Measurements from ENCODE around the gene NUP205. TPM values are rescaled to one million over a fixed set of nuclear protein-coding genes. Genes with fewer than 3 reads are reported as not detected.

The NUP205 gene
- total and polyA plus RNA-seq, 9 donors = 19.5 to 51.5 (median 38.7) TPM

DNA sequence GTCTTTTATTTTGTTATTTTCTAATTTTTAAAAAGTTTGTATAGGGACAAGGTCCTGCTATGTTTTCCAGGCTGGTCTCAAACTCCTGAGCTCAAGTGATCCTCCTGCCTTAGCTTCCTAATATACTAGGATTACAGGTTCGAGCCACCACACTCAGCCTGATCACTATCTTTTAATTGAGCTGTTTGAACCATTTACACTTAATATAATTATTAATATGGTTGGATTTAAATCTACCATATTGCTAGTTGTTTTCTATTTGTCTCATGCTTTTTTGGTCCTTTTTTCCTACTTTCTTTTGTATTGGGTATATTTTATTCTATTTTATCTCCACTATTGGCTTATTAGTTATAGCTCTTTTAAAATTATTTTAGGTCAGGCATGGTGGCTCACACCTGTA, 34.6 kb upstream of the NUP205 start:
- intact Hi-C loops (cut with DNase I) = no loop called here
- H3K27ac ChIP-seq = no peak overlapping the region
- H3K4me1 ChIP-seq (ENCODE audit: insufficient read depth) = no peaks in the 10 kb centered on the region
- TF ChIP-seq EP300 (IDR thresholded peaks at IDR 0.05) (no peak), CTCF (IDR thresholded peaks at IDR 0.05) (no peak), POLR2A (IDR thresholded peaks at IDR 0.05) (no peak)
- 94 to 97% (median 94%) methylated on average over 1 of the region's 1 CpG for WGBS, 3 donors
- H3K36me3 ChIP-seq = no peaks in the 10 kb centered on the region
- no peak overlapping the region for H3K4me3 ChIP-seq
- DNase-seq = no peak
- H3K27me3 ChIP-seq = no peaks in the 10 kb centered on the region
- H3K9me3 ChIP-seq = no peaks in the 10 kb centered on the region

GRCh38 chr7:135525426-135525825, 32.3 kb upstream of the NUP205 start:
- 85 to 93% (median 91%) methylated on average over 4 of the region's 4 CpGs for WGBS, 3 donors
- Histone ChIP-seq H3K4me1 (ENCODE audit: insufficient read depth) (no peaks in the 10 kb centered on the region), H3K27me3 (no peaks in the 10 kb centered on the region), H3K36me3 (no peaks in the 10 kb centered on the region), H3K4me3 (no peak overlapping the region), H3K27ac (no peak overlapping the region), H3K9me3 (no peaks in the 10 kb centered on the region)
- TF ChIP-seq EP300 (IDR thresholded peaks at IDR 0.05) = no peak
- TF ChIP-seq CTCF (IDR thresholded peaks at IDR 0.05) = no peak
- TF ChIP-seq POLR2A (IDR thresholded peaks at IDR 0.05) = no peak
- intact Hi-C loops (cut with DNase I) = no loop called here
- DNase-seq = no peak

DNA sequence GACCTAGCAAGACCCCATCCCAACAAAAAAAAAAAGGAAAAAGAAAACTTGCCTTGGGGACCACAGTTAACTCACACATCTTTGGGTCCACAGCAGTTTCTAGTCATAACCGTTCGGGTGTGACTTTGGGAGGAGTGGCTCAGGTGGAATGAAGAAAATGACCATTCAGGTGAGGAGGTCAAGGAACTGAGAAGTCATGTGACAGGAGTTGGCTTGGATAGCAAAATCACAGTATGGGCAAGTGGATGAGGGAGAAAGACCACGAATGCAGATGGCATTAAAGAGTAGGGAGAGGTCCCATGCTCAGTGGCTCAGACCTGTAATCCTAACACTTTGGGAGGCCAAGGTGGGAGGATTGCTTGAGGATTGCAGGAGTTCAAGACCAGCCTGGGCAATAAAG, 30.7 kb upstream of the NUP205 start:
- no peak overlapping the region for H3K27ac ChIP-seq
- H3K36me3 ChIP-seq = no peaks in the 10 kb centered on the region
- H3K27me3 ChIP-seq = no peaks in the 10 kb centered on the region
- DNase-seq = no peak
- TF ChIP-seq POLR2A (IDR thresholded peaks at IDR 0.05) (no peak), EP300 (IDR thresholded peaks at IDR 0.05) (no peak), CTCF (IDR thresholded peaks at IDR 0.05) (no peak)
- no peak overlapping the region for H3K4me3 ChIP-seq
- no peaks in the 10 kb centered on the region for H3K4me1 ChIP-seq (ENCODE audit: insufficient read depth)
- 73 to 80% (median 74%) methylated on average over 3 of the region's 3 CpGs for WGBS, 3 donors
- no peaks in the 10 kb centered on the region for H3K9me3 ChIP-seq
- intact Hi-C loops (cut with DNase I) = no loop called here

GRCh38 chr7:135536150-135536549, 21.6 kb upstream of the NUP205 start:
- DNase-seq = no peak
- Histone ChIP-seq H3K36me3 (no peaks in the 10 kb centered on the region), H3K4me1 (ENCODE audit: insufficient read depth) (no peaks in the 10 kb centered on the region), H3K4me3 (no peak overlapping the region), H3K9me3 (no peaks in the 10 kb centered on the region), H3K27ac (no peak overlapping the region), H3K27me3 (no peaks in the 10 kb centered on the region)
- 71 to 80% (median 76%) methylated on average over 7 of the region's 7 CpGs for WGBS, 3 donors
- TF ChIP-seq CTCF (IDR thresholded peaks at IDR 0.05) = no peak
- TF ChIP-seq POLR2A (IDR thresholded peaks at IDR 0.05) = no peak
- no peak for TF ChIP-seq EP300 (IDR thresholded peaks at IDR 0.05)
- intact Hi-C loops (cut with DNase I) = no loop called here

DNA sequence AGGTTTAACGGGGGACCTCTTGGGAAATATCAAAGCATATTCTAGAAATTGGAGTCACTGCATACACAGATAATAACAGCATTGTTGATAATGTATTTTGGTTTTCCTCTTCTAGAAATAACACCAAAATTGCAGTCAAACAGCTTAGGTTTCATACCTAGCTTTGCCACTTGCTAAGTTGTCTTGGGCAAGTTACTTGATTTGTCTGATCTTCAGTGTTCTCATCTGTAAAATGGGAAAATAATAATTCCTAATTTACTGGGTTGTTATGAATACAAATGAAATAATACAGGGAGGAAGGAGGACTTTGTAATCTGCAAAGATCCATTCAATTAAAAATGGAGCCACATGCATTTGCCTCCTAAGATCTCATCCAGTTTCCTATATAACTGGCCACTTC, 20.3 kb upstream of the NUP205 start:
- no peak for DNase-seq
- intact Hi-C loops (cut with DNase I) = no loop called here
- Histone ChIP-seq H3K27me3 (no peaks in the 10 kb centered on the region), H3K36me3 (no peaks in the 10 kb centered on the region), H3K9me3 (no peaks in the 10 kb centered on the region), H3K4me3 (no peak overlapping the region), H3K4me1 (ENCODE audit: insufficient read depth) (no peaks in the 10 kb centered on the region), H3K27ac (no peak overlapping the region)
- WGBS, 3 donors = 82 to 91% (median 89%) methylated on average over 1 of the region's 1 CpG
- TF ChIP-seq EP300 (IDR thresholded peaks at IDR 0.05) (no peak), POLR2A (IDR thresholded peaks at IDR 0.05) (no peak), CTCF (IDR thresholded peaks at IDR 0.05) (no peak)
